CD4-positive, alpha-beta T cell treated with Interleukin-10 for 1 hour (primary cell): ENCODE results near the gene PITX3.

Experiments used
- DNase-seq: peaks from one replicate; pipeline ENCODE4 v3.0.0-alpha.2; 2020

Gene PITX3

GRCh38 chr10:102241444-102242117 is at the start of gene PITX3:
PITX3 (minus strand) TSS chr10:102241512; CDS start chr10:102232080, 9,432 bp downstream.
- peak; percentile 93 for DNase-seq

GRCh38 chr10:102289840-102290239 is 48.5 kb upstream of the PITX3 start:
- no peak for DNase-seq

GRCh38 chr10:102289356-102289755 is 48.0 kb upstream of the PITX3 start:
- DNase-seq = no peak

- no peak for DNase-seq
Measured at GRCh38 chr10:102287991-102288390, 46.7 kb upstream of the PITX3 start.

- no peak for DNase-seq
Measured at GRCh38 chr10:102287538-102287937, 46.2 kb upstream of the PITX3 start.

GRCh38 chr10:102286216-102286615 is 44.9 kb upstream of the PITX3 start:
- DNase-seq = no peak

- DNase-seq = no peak
Measured at GRCh38 chr10:102285133-102285532, 43.8 kb upstream of the PITX3 start.

- no peak for DNase-seq
Measured at GRCh38 chr10:102284531-102284930, 43.2 kb upstream of the PITX3 start.

- DNase-seq = no peak
Measured at GRCh38 chr10:102283890-102284289, 42.6 kb upstream of the PITX3 start.

- DNase-seq = no peak
Measured at GRCh38 chr10:102283488-102283887, 42.2 kb upstream of the PITX3 start.

- no peak for DNase-seq
Measured at GRCh38 chr10:102281102-102281487, 39.8 kb upstream of the PITX3 start.

GRCh38 chr10:102280397-102281101 is 39.2 kb upstream of the PITX3 start:
- DNase-seq = no peak

GRCh38 chr10:102279104-102279503 is 37.8 kb upstream of the PITX3 start:
- DNase-seq = no peak

GRCh38 chr10:102275343-102275742 is 34.0 kb upstream of the PITX3 start:
- DNase-seq = no peak

GRCh38 chr10:102274062-102274461 is 32.8 kb upstream of the PITX3 start:
- no peak for DNase-seq

- no peak for DNase-seq
Measured at GRCh38 chr10:102269017-102269416, 27.7 kb upstream of the PITX3 start.

- no peak for DNase-seq
Measured at GRCh38 chr10:102268375-102268888, 27.1 kb upstream of the PITX3 start.

- DNase-seq = no peak
Measured at GRCh38 chr10:102267748-102268147, 26.4 kb upstream of the PITX3 start.

- DNase-seq = no peak
Measured at GRCh38 chr10:102266670-102267069, 25.4 kb upstream of the PITX3 start.

GRCh38 chr10:102264371-102264770 is 23.1 kb upstream of the PITX3 start:
- DNase-seq = no peak

- DNase-seq = no peak
Measured at GRCh38 chr10:102262744-102263370, 21.5 kb upstream of the PITX3 start.

- DNase-seq = no peak
Measured at GRCh38 chr10:102261842-102262241, 20.5 kb upstream of the PITX3 start.

GRCh38 chr10:102261196-102261595 is 19.9 kb upstream of the PITX3 start:
- DNase-seq = no peak

GRCh38 chr10:102255404-102255803 is 14.1 kb upstream of the PITX3 start:
- DNase-seq = no peak
